HepG2 (cell line): ENCODE data around the gene PLCG1. TPM values are rescaled to one million over a fixed set of nuclear protein-coding genes. Genes with fewer than 3 reads are reported as not detected.

Source experiments
- ARNT2 ChIP-seq: sonication (generic); formaldehyde crosslinking; IDR thresholded peaks from 2 replicates; pipeline ENCODE4 v1.8.0; 2022; ENCODE audit warnings: mild to moderate bottlenecking, low read depth, missing genetic modification reagents, moderate library complexity
- ATF7-NPFF ChIP-seq: sonication (generic); formaldehyde crosslinking; IDR thresholded peaks from 2 replicates; pipeline ENCODE4 v1.8.1; 2023; ENCODE audit warnings: mild to moderate bottlenecking, low read depth, missing genetic modification reagents, moderate library complexity
- GTF2F1 ChIP-seq: fragments of 150-350 bp; IDR thresholded peaks from 2 replicates; pipeline ENCODE4 v1.6.1; 2014; ENCODE audit warnings: low read length
- HOXD1 ChIP-seq: sonication (generic); formaldehyde crosslinking; IDR thresholded peaks from 2 replicates; pipeline ENCODE4 v1.5.0; 2020; ENCODE audit warnings: missing genetic modification reagents
- IRF1 ChIP-seq: sonication (generic); formaldehyde crosslinking; IDR thresholded peaks from 2 replicates; pipeline ENCODE4 v1.4.0; 2020; ENCODE audit warnings: low read depth, mild to moderate bottlenecking, missing genetic modification reagents
- MAFF ChIP-seq: IDR thresholded peaks from 2 replicates; pipeline ENCODE4 v1.6.1; 2011; ENCODE audit warnings: low read depth, low read length, improper control_type of control experiment
- REXO4 ChIP-seq: sonication (generic); formaldehyde crosslinking; IDR thresholded peaks from 2 replicates; pipeline ENCODE4 v1.8.0; 2022; ENCODE audit warnings: missing genetic modification reagents, mild to moderate bottlenecking, borderline replicate concordance
- STAT5B ChIP-seq: sonication (generic); formaldehyde crosslinking; IDR thresholded peaks from 2 replicates; pipeline ENCODE4 v1.4.0; 2020; ENCODE audit warnings: missing genetic modification reagents
- TFAP4 ChIP-seq: sonication (generic); IDR thresholded peaks from 2 replicates; pipeline ENCODE4 v1.6.1; 2016; ENCODE audit warnings: low read depth, borderline replicate concordance
- TFDP2 ChIP-seq: sonication (generic); formaldehyde crosslinking; IDR thresholded peaks from 2 replicates; pipeline ENCODE4 v1.4.0; 2020; ENCODE audit warnings: missing genetic modification reagents
- ZMYM3 ChIP-seq: sonication (generic); formaldehyde crosslinking; IDR thresholded peaks from 2 replicates; pipeline ENCODE4 v1.5.1; 2020; ENCODE audit warnings: mild to moderate bottlenecking, missing genetic modification reagents
- ZNF562 ChIP-seq: sonication (generic); formaldehyde crosslinking; IDR thresholded peaks from 2 replicates; pipeline ENCODE4 v1.8.0; 2022; ENCODE audit warnings: missing genetic modification reagents, borderline replicate concordance
- ZNF616 ChIP-seq: sonication (generic); formaldehyde crosslinking; IDR thresholded peaks from 2 replicates; pipeline ENCODE4 v1.5.0; 2020; ENCODE audit warnings: low read depth, mild to moderate bottlenecking, missing genetic modification reagents
- ZNF713 ChIP-seq: sonication (generic); formaldehyde crosslinking; IDR thresholded peaks from 2 replicates; pipeline ENCODE4 v1.4.0; 2020; ENCODE audit warnings: mild to moderate bottlenecking, missing genetic modification reagents
- polyA plus RNA-seq, 8 experiments: library from polyadenylated mRNA; depleted of rRNA in 3 of 8; stranded (reverse) in 7 of 8; unstranded in 1 of 8; fragments of >200 nt; fragmentation: Illumina TruSeq in 4 of 8; extraction: Trizol in 4 of 8; gene quantifications; 2 replicates each; pipeline versions ENCODE4 v1.2.1 to v1.2.3, GENCODE V29; 2011 to 2016; ENCODE audit warnings: low read depth in 4 of 8, missing spikeins in 1 of 8, mixed read lengths in 1 of 8; ENCODE audit not compliant: insufficient read depth in 1 of 8
- total RNA-seq, 5 experiments: library from RNA; depleted of rRNA; stranded (reverse); fragments of >200 nt; fragmentation: Illumina TruSeq; extraction: Trizol; gene quantifications; 2 replicates each; pipeline ENCODE4 v1.2.3, GENCODE V29; 2016; ENCODE audit warnings: low read depth in 1 of 5
- TF ChIP-seq, protein P1 (sequence below), 2 experiments: sonication (generic) in 1 of 2; formaldehyde crosslinking in 1 of 2; IDR thresholded peaks; 2 replicates each; pipeline versions ENCODE4 v1.4.0 to v1.6.1; 2016 to 2020; ENCODE audit warnings: borderline replicate concordance in 1 of 2, low read depth in 1 of 2, mild to moderate bottlenecking in 1 of 2, missing genetic modification reagents in 1 of 2
- TF ChIP-seq, protein P2 (sequence below): sonication (generic); formaldehyde crosslinking; IDR thresholded peaks from 2 replicates; pipeline ENCODE4 v1.9.0; 2022; ENCODE audit warnings: missing genetic modification reagents, mild to moderate bottlenecking, borderline replicate concordance
- TF ChIP-seq, protein P3 (sequence below): IDR thresholded peaks from 2 replicates; pipeline ENCODE4 v1.6.1; 2016

PLCG1 gene
- total and polyA plus RNA-seq, 2 of the 13 experiments (the other 11 are each of a cell fraction or from before 2014, with no cell fraction given) = 85.3 to 158 TPM

DNA sequence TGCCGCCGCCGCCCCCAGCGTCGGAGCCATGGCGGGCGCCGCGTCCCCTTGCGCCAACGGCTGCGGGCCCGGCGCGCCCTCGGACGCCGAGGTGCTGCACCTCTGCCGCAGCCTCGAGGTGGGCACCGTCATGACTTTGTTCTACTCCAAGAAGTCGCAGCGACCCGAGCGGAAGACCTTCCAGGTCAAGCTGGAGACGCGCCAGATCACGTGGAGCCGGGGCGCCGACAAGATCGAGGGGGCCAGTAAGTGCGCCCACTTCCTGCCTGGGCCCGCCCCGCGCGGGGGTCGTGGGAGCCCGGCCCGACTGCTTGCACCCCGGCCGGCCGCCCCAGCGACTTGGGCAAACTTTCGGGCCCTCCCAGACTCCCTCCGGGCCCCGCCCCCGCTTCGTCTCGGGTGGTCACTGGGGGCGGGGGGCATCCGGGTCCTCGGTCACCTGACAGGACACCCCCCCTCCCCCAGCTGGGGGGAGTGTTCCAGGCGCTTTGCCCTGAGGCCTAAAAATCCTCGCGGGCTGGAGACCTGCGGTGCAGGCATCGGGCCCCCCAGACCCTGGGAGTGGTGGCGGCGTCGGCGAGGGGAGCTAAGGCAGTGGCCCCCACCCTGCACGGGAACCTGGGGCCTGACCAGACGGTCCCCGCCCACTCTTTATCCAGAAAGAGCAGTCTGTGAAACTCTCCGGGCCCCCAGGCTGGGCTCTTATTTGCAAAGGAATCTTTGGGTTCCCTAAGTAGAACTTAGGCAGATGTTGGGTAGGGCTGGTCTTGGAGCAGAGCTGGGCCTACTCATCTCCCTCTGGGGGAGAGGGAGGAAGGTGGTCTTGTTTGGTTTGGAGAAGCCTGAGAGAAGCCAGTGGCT, 501 bp downstream of the PLCG1 start (continued):
- TF ChIP-seq, protein P1, sequence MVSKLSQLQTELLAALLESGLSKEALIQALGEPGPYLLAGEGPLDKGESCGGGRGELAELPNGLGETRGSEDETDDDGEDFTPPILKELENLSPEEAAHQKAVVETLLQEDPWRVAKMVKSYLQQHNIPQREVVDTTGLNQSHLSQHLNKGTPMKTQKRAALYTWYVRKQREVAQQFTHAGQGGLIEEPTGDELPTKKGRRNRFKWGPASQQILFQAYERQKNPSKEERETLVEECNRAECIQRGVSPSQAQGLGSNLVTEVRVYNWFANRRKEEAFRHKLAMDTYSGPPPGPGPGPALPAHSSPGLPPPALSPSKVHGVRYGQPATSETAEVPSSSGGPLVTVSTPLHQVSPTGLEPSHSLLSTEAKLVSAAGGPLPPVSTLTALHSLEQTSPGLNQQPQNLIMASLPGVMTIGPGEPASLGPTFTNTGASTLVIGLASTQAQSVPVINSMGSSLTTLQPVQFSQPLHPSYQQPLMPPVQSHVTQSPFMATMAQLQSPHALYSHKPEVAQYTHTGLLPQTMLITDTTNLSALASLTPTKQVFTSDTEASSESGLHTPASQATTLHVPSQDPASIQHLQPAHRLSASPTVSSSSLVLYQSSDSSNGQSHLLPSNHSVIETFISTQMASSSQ (IDR thresholded peaks at IDR 0.05; ENCODE audit: low read depth) = no peak
- TF ChIP-seq, protein P1 (CRISPR knock-in tag; IDR thresholded peaks at IDR 0.05; ENCODE audit: borderline replicate concordance) = no peak
- no peak for TF ChIP-seq ZNF562 (CRISPR knock-in tag)
- peak; percentile 26 for TF ChIP-seq TFDP2 (CRISPR knock-in tag)
- no peak for TF ChIP-seq REXO4 (CRISPR knock-in tag)
- peak; percentile 27; the same call in 1 of the 2 replicates for TF ChIP-seq ZNF713 (CRISPR knock-in tag)
- TF ChIP-seq ARNT2 (CRISPR knock-in tag) = no peak; the same call in 1 of the 2 replicates
- no peak; the same call in 1 of the 2 replicates for TF ChIP-seq ZNF616 (CRISPR knock-in tag)
- peak; percentile 57; the same call in 1 of the 2 replicates for TF ChIP-seq ATF7-NPFF (CRISPR knock-in tag)
- TF ChIP-seq MAFF = no peak
- TF ChIP-seq, protein P2, sequence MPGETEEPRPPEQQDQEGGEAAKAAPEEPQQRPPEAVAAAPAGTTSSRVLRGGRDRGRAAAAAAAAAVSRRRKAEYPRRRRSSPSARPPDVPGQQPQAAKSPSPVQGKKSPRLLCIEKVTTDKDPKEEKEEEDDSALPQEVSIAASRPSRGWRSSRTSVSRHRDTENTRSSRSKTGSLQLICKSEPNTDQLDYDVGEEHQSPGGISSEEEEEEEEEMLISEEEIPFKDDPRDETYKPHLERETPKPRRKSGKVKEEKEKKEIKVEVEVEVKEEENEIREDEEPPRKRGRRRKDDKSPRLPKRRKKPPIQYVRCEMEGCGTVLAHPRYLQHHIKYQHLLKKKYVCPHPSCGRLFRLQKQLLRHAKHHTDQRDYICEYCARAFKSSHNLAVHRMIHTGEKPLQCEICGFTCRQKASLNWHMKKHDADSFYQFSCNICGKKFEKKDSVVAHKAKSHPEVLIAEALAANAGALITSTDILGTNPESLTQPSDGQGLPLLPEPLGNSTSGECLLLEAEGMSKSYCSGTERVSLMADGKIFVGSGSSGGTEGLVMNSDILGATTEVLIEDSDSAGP = peak; percentile 81; the same call in 1 of the 2 replicates
- no peak for TF ChIP-seq IRF1 (CRISPR knock-in tag)
- no peak for TF ChIP-seq STAT5B (CRISPR knock-in tag)
- TF ChIP-seq TFAP4 = peak; percentile 93
- TF ChIP-seq GTF2F1 = no peak
- TF ChIP-seq ZMYM3 = 0 out of 2 replicates have a peak, but pooled peaks have one; percentile 19
- TF ChIP-seq, protein P3, sequence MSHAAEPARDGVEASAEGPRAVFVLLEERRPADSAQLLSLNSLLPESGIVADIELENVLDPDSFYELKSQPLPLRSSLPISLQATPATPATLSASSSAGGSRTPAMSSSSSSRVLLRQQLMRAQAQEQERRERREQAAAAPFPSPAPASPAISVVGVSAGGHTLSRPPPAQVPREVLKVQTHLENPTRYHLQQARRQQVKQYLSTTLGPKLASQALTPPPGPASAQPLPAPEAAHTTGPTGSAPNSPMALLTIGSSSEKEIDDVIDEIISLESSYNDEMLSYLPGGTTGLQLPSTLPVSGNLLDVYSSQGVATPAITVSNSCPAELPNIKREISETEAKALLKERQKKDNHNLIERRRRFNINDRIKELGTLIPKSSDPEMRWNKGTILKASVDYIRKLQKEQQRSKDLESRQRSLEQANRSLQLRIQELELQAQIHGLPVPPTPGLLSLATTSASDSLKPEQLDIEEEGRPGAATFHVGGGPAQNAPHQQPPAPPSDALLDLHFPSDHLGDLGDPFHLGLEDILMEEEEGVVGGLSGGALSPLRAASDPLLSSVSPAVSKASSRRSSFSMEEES (CRISPR knock-in tag) = peak; percentile 95
- peak; percentile 50; the same call in 1 of the 2 replicates for TF ChIP-seq HOXD1
